ENCODE measurements around the gene DTNBP1.

The DTNBP1 gene

DNA sequence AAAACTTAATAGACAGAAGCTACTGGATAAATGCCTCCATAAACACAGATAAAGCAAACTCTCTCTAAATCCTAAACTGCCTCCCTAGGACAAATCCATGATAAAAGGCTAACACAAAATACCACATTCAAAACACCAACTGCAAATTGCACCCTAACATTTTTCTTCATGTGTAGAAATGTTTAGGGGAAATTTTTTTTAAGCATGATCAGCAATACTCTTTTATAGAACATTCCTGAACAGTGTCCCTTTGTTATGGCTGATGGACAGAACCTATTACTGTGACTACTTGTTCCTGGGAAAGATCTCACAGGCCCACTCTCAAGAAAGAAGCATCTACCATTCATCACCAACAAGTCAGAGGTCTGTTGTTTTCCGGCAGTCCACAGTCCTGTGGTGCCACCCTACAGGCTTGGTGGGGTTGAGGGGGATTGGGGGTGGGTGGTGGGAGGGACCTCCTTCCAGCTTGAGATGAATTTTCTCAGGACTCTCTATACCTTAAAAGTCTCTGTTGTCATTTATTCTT lies 64.5 kb downstream of the DTNBP1 start:
- H3K9me3 ChIP-seq (ENCODE audit: insufficient read depth, low read length) = no peaks in the 10 kb centered on the region
- no peak overlapping the region for H3K4me3 ChIP-seq (ENCODE audit: insufficient read length, low read depth)
- H3K9ac ChIP-seq (ENCODE audit: insufficient read length, low read depth) = no peak overlapping the region
- no peaks in the 10 kb centered on the region for H3K4me1 ChIP-seq (ENCODE audit: insufficient read depth, insufficient read length)
- DNase-seq (ENCODE audit: low read depth, low spot score) = no peak
- TF ChIP-seq ZNF274 (IDR thresholded peaks at IDR 0.05; ENCODE audit: low read depth, low read length) (no peak), SUZ12 (IDR thresholded peaks at IDR 0.05; ENCODE audit: extremely low read depth, insufficient read depth, insufficient read length) (no peak), YY1 (IDR thresholded peaks at IDR 0.05; ENCODE audit: insufficient read depth, insufficient read length) (no peak)
- no peaks in the 10 kb centered on the region for H3K27me3 ChIP-seq (ENCODE audit: insufficient read depth, insufficient read length)
- H3K36me3 ChIP-seq (ENCODE audit: insufficient read depth, insufficient read length, low read length) = no peaks in the 10 kb centered on the region

- H3K4me3 ChIP-seq (ENCODE audit: insufficient read length, low read depth) = no peak overlapping the region
- TF ChIP-seq ZNF274 (IDR thresholded peaks at IDR 0.05; ENCODE audit: low read depth, low read length) (no peak), SUZ12 (IDR thresholded peaks at IDR 0.05; ENCODE audit: extremely low read depth, insufficient read depth, insufficient read length) (no peak), YY1 (IDR thresholded peaks at IDR 0.05; ENCODE audit: insufficient read depth, insufficient read length) (no peak)
- H3K4me1 ChIP-seq (ENCODE audit: insufficient read depth, insufficient read length) = no peaks in the 10 kb centered on the region
- no peaks in the 10 kb centered on the region for H3K9me3 ChIP-seq (ENCODE audit: insufficient read depth, low read length)
- H3K36me3 ChIP-seq (ENCODE audit: insufficient read depth, insufficient read length, low read length) = no peaks in the 10 kb centered on the region
- no peaks in the 10 kb centered on the region for H3K27me3 ChIP-seq (ENCODE audit: insufficient read depth, insufficient read length)
- no peak for DNase-seq (ENCODE audit: low read depth, low spot score)
- no peak overlapping the region for H3K9ac ChIP-seq (ENCODE audit: insufficient read length, low read depth)
These were observed 66.5 kb downstream of the DTNBP1 start for GRCh38 chr6:15596186-15596896.

DNA sequence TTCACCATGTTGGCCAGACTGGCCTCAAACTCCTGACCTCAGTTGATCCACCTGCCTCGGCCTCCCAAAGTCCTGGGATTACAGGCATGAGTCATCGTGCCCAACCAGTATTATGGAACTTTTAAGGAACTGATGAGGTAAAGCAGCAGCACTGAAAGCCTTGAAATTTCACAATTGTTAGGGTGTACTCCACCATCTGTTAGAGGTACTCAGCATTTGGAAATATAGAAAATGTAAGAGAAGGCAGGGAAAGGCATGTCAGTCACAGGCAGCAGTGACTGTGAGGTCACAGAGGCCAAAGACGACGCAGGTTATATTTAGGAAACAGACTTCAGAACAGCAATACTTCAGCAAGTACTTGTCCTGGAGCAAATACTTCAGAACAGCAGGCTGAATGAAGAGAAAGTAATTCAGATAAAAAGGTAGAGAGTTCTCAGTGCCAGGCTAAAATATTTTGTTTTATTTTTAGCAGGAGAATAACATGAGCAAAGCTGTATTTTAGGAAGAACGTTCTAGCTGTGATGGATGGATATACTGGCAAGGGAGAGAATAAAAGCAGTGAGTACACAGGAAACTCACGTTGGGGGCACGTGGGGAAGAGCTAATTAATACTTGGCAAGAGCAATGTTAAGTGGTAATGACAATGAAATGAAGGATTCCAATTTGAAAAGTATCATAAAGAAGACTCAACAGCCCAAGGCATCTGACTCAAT lies 67.2 kb downstream of the DTNBP1 start:
- Histone ChIP-seq H3K4me1 (ENCODE audit: insufficient read depth, insufficient read length) (no peaks in the 10 kb centered on the region), H3K36me3 (ENCODE audit: insufficient read depth, insufficient read length, low read length) (no peaks in the 10 kb centered on the region), H3K27me3 (ENCODE audit: insufficient read depth, insufficient read length) (no peaks in the 10 kb centered on the region), H3K9me3 (ENCODE audit: insufficient read depth, low read length) (no peaks in the 10 kb centered on the region), H3K9ac (ENCODE audit: insufficient read length, low read depth) (no peak overlapping the region), H3K4me3 (ENCODE audit: insufficient read length, low read depth) (no peak overlapping the region)
- no peak for DNase-seq (ENCODE audit: low read depth, low spot score)
- TF ChIP-seq ZNF274 (IDR thresholded peaks at IDR 0.05; ENCODE audit: low read depth, low read length) (no peak), SUZ12 (IDR thresholded peaks at IDR 0.05; ENCODE audit: extremely low read depth, insufficient read depth, insufficient read length) (no peak), YY1 (IDR thresholded peaks at IDR 0.05; ENCODE audit: insufficient read depth, insufficient read length) (no peak)

- Histone ChIP-seq H3K4me1 (ENCODE audit: insufficient read depth, insufficient read length) (no peaks in the 10 kb centered on the region), H3K4me3 (ENCODE audit: insufficient read length, low read depth) (no peak overlapping the region), H3K9ac (ENCODE audit: insufficient read length, low read depth) (no peak overlapping the region), H3K9me3 (ENCODE audit: insufficient read depth, low read length) (no peaks in the 10 kb centered on the region), H3K27me3 (ENCODE audit: insufficient read depth, insufficient read length) (no peaks in the 10 kb centered on the region), H3K36me3 (ENCODE audit: insufficient read depth, insufficient read length, low read length) (no peaks in the 10 kb centered on the region)
- DNase-seq (ENCODE audit: low read depth, low spot score) = no peak
- TF ChIP-seq YY1 (IDR thresholded peaks at IDR 0.05; ENCODE audit: insufficient read depth, insufficient read length) = no peak
- TF ChIP-seq ZNF274 (IDR thresholded peaks at IDR 0.05; ENCODE audit: low read depth, low read length) = no peak
- TF ChIP-seq SUZ12 (IDR thresholded peaks at IDR 0.05; ENCODE audit: extremely low read depth, insufficient read depth, insufficient read length) = no peak
These were observed 68.1 kb downstream of the DTNBP1 start for GRCh38 chr6:15594512-15595259.

DNA sequence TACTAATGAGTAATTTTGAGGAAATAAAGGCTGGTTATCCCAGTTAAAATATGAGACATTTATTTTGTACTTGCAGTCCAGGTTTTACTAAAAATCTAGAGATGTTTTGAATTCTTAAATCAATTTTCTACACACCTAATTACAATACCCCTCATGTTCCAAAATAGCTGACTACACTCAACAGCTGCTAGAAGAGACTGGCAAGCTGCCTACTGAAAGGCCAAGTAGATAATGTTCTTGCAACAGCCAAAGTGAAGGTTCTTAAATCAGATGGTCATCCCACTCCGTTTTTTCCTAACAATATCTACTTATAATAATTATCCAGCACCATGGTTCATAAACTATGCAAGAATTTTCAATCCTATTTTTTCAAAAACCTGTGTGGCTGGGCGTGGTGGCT lies 69.0 kb downstream of the DTNBP1 start:
- no peak overlapping the region for H3K4me3 ChIP-seq (ENCODE audit: insufficient read length, low read depth)
- H3K36me3 ChIP-seq (ENCODE audit: insufficient read depth, insufficient read length, low read length) = no peaks in the 10 kb centered on the region
- H3K4me1 ChIP-seq (ENCODE audit: insufficient read depth, insufficient read length) = no peaks in the 10 kb centered on the region
- TF ChIP-seq SUZ12 (IDR thresholded peaks at IDR 0.05; ENCODE audit: extremely low read depth, insufficient read depth, insufficient read length) = no peak
- TF ChIP-seq YY1 (IDR thresholded peaks at IDR 0.05; ENCODE audit: insufficient read depth, insufficient read length) = no peak
- no peak for TF ChIP-seq ZNF274 (IDR thresholded peaks at IDR 0.05; ENCODE audit: low read depth, low read length)
- no peak overlapping the region for H3K9ac ChIP-seq (ENCODE audit: insufficient read length, low read depth)
- no peaks in the 10 kb centered on the region for H3K9me3 ChIP-seq (ENCODE audit: insufficient read depth, low read length)
- DNase-seq (ENCODE audit: low read depth, low spot score) = no peak
- H3K27me3 ChIP-seq (ENCODE audit: insufficient read depth, insufficient read length) = no peaks in the 10 kb centered on the region

DNA sequence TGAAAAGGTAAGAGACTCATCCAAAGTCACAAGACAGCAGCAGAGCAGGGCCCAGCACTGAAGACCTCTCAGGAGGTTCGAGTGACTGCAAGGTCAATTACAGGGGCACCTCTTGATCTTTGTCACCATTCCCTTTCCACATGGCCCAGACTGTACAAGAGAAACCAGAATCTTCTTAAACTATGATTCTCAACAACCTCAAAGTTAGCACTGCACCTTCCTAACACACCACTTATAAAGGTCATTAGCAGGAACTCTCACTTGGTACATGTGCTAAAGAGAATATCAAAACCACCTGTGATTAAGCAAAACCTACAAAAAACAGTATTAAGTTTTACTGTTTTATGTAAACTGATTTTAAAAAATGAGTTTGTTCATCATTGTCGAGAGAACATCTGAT lies 70.2 kb downstream of the DTNBP1 start:
- H3K9me3 ChIP-seq (ENCODE audit: insufficient read depth, low read length) = no peaks in the 10 kb centered on the region
- H3K27me3 ChIP-seq (ENCODE audit: insufficient read depth, insufficient read length) = no peaks in the 10 kb centered on the region
- no peak overlapping the region for H3K4me3 ChIP-seq (ENCODE audit: insufficient read length, low read depth)
- no peak for DNase-seq (ENCODE audit: low read depth, low spot score)
- H3K36me3 ChIP-seq (ENCODE audit: insufficient read depth, insufficient read length, low read length) = no peaks in the 10 kb centered on the region
- TF ChIP-seq ZNF274 (IDR thresholded peaks at IDR 0.05; ENCODE audit: low read depth, low read length) = no peak
- no peak for TF ChIP-seq SUZ12 (IDR thresholded peaks at IDR 0.05; ENCODE audit: extremely low read depth, insufficient read depth, insufficient read length)
- no peak for TF ChIP-seq YY1 (IDR thresholded peaks at IDR 0.05; ENCODE audit: insufficient read depth, insufficient read length)
- H3K9ac ChIP-seq (ENCODE audit: insufficient read length, low read depth) = no peak overlapping the region
- H3K4me1 ChIP-seq (ENCODE audit: insufficient read depth, insufficient read length) = no peaks in the 10 kb centered on the region

All from NT2/D1 (cell line).